Choroid plexus epithelial cell (primary cell): ENCODE measurements around the gene TMEM182.

Experiments
- DNase-seq: peaks from one replicate; pipeline ENCODE4 v3.0.0-alpha.2; 2010; ENCODE audit warnings: low read depth
- H3K4me3 ChIP-seq: 2 replicates; pipeline ENCODE4 v1.5.1; 2011; ENCODE audit warnings: low read depth, mild to moderate bottlenecking, control low read depth, low read length, moderate library complexity
- TF ChIP-seq, protein P1 (sequence below): conservative IDR thresholded peaks from 2 replicates; pipeline ENCODE4 v1.5.1; 2011; ENCODE audit warnings: low read depth, mild to moderate bottlenecking, control low read depth, inconsistent platforms, low read length, moderate library complexity

Gene TMEM182

DNA sequence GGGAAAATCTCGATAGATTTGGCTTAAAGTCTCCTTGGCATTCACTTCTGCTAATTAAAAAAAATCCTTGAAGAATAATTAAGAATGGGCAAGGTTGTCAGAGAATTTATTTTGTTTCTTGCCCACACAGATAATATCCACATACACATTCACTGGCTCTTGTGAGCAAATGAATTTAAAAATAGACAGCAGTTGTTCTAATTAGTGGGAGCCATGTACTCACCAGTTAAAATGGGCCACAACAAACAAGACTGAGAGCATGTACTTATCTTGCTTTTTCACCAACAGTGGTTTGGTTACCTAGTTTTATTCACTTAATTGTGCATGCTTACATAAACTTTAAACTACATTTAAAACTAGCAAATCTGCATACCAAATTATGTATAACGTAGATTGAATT is 53.5 kb downstream of the TMEM182 start:
- TF ChIP-seq, protein P1, sequence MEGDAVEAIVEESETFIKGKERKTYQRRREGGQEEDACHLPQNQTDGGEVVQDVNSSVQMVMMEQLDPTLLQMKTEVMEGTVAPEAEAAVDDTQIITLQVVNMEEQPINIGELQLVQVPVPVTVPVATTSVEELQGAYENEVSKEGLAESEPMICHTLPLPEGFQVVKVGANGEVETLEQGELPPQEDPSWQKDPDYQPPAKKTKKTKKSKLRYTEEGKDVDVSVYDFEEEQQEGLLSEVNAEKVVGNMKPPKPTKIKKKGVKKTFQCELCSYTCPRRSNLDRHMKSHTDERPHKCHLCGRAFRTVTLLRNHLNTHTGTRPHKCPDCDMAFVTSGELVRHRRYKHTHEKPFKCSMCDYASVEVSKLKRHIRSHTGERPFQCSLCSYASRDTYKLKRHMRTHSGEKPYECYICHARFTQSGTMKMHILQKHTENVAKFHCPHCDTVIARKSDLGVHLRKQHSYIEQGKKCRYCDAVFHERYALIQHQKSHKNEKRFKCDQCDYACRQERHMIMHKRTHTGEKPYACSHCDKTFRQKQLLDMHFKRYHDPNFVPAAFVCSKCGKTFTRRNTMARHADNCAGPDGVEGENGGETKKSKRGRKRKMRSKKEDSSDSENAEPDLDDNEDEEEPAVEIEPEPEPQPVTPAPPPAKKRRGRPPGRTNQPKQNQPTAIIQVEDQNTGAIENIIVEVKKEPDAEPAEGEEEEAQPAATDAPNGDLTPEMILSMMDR, result no peak
- no peak for DNase-seq
- H3K4me3 ChIP-seq, result no peak overlapping the region

DNA sequence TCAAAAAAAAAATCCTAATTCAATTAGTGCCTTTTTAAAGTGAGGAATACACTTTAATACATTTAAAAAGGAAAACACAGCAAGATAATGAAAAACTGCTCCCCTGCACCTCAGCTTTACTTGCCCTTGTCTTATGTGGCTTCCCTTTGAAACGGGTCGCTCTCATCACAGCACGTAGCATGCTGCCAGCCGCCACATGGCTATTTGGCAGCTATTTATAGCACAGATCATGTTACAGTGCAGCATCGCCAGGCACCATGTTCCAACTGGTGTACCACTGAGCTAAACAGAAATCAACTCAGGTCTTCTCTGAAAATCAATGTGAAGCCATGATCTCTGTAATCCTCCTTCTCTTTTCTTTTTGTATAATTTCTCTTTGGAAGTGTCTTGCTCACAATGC is 65.1 kb downstream of the TMEM182 start:
- no peak overlapping the region for H3K4me3 ChIP-seq
- peak; percentile 50 for DNase-seq
- TF ChIP-seq, protein P1, result no peak

GRCh38 chr2:102832789-102833188 is 71.0 kb downstream of the TMEM182 start:
- TF ChIP-seq, protein P1, result no peak
- no peak for DNase-seq
- no peak overlapping the region for H3K4me3 ChIP-seq

DNA sequence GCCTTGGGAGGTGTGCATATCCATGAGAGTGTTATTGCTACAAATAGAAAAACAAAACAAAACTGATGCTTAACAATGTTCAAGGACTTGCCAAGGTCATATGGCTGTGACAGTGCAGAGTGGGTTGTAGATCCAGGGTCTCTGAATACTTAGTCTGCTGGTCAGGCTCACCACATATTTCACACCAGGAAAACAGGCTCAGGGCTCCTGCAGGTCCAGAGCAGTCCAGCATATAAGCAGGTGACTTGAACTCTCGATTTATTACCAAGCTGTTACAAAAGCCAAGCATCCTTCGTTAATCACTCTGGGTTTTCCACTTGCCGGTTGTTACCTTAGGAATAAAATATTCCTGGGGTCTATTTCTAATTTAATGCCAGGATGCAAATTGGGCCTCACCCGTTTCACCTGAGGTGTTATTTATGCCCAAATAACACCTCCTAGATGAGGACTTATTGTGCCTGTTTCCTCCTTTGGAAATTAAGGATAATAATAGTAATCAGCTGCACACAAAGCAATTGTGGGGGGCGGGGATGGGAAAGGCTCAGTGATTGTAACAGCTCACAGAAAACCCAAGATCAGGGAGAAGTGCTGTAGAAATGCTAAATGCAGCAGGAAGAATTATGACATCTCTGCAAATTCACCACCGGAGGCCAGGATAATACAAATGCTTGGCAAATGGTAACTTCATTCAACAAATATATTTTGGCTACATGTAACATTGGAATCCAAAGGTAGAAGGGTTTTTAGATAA is 72.9 kb downstream of the TMEM182 start:
- DNase-seq, result no peak
- TF ChIP-seq, protein P1, result no peak
- H3K4me3 ChIP-seq, result no peak overlapping the region

GRCh38 chr2:102837626-102838198 is 75.9 kb downstream of the TMEM182 start:
- no peak for DNase-seq
- no peak overlapping the region for H3K4me3 ChIP-seq
- TF ChIP-seq, protein P1, result no peak

DNA sequence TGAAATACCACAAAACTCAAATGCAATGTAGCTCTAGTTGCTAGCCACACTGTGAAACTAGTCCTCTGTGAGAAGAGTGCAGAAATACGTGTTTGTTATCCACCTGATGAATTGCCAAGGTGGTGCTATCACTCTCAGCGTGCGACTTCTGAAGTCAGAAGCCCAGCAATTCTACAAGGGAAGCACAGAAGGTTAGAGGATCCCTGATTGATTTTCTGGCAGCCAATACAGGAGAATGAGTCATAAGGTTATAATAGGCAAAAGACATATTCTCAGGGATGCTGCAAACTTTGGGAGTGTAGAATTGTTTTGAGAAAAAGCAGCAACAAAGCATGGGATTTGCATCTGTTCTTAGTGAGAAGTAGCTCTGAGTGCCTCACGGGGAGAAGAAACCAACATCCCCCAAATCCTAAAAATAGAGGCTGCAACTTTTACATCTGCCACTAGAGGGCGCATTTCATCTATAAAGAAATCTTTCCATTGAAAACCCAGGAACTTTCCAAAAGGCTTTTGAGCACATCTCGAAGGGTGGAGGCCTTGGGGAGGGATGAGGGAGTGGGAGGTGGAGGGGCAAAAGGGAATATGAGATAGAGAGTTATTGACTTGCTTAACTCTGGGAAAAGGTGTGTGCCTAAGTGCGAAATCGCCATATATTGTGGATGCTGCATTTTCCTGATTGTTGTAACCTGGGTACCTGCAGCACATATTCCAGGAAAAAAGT is 78.0 kb downstream of the TMEM182 start:
- H3K4me3 ChIP-seq, result no peak overlapping the region
- DNase-seq, result peak; percentile 57
- TF ChIP-seq, protein P1, result peak; percentile 75
